OCI-LY3 (cell line): ENCODE results near the gene SNAI1.

Source experiments
- CTCF ChIP-seq: fragments of 200-600, 300-600 bp; sonication (generic); IDR thresholded peaks from 2 replicates; pipeline ENCODE4 v1.5.1; 2014; ENCODE audit warnings: antibody characterized with exemption, low read length, low read depth
- EZH2phosphoT487 ChIP-seq: fragments of 200-600 bp; shearing (Covaris generic); IDR thresholded peaks from 2 replicates; pipeline ENCODE4 v1.6.1; 2018; ENCODE audit warnings: antibody characterized with exemption, mixed run types, low read depth

GRCh38 chr20:49989234-49990065, 6.7 kb downstream of the SNAI1 start:
- TF ChIP-seq EZH2phosphoT487, result no peak
- no peak for TF ChIP-seq CTCF
